MM.1S (cell line): ENCODE data around the gene SCNN1B.

Source experiments
- DNase-seq: peaks from one replicate; pipeline ENCODE4 v3.0.0-alpha.2; 2015
- H2AFZ ChIP-seq: fragments of 300-600 bp; sonication (generic); 2 replicates; pipeline ENCODE4 v1.6.0; 2016; ENCODE audit warnings: antibody characterized with exemption, low read length
- H3F3A ChIP-seq: fragments of 300-600 bp; sonication (generic); 2 replicates; pipeline ENCODE4 v1.6.1; 2016; ENCODE audit warnings: mild to moderate bottlenecking, antibody characterized with exemption, low read length, moderate library complexity, mixed read lengths; ENCODE audit not compliant: insufficient read depth
- H3K27ac ChIP-seq: fragments of 300-600 bp; sonication (generic); 2 replicates; pipeline ENCODE4 v1.5.1; 2016; ENCODE audit warnings: mild to moderate bottlenecking, low read length
- H3K27me3 ChIP-seq: fragments of 300-600 bp; sonication (generic); replicated peaks from 2 replicates; pipeline ENCODE4 v1.6.0; 2016; ENCODE audit warnings: low read length; ENCODE audit not compliant: insufficient read depth
- H3K36me3 ChIP-seq: fragments of 300-600 bp; sonication (generic); replicated peaks from 2 replicates; pipeline ENCODE4 v1.6.1; 2016; ENCODE audit warnings: mild to moderate bottlenecking, low read length, mixed read lengths; ENCODE audit not compliant: insufficient read depth
- H3K4me1 ChIP-seq: fragments of 300-600 bp; sonication (generic); 2 replicates; pipeline ENCODE4 v1.6.1; 2016; ENCODE audit warnings: low read length, mixed read lengths
- H3K4me2 ChIP-seq: fragments of 300-600 bp; sonication (generic); 2 replicates; pipeline ENCODE4 v1.6.0; 2016; ENCODE audit warnings: low read depth, low read length
- H3K4me3 ChIP-seq: fragments of 300-600 bp; sonication (generic); 2 replicates; pipeline ENCODE4 v1.5.1; 2016; ENCODE audit warnings: low read length, mixed read lengths
- H3K79me2 ChIP-seq: fragments of 300-600 bp; sonication (generic); 2 replicates; pipeline ENCODE4 v1.6.1; 2016; ENCODE audit warnings: mixed run types, low read length, mixed read lengths
- H3K9ac ChIP-seq: fragments of 300-600 bp; sonication (generic); 2 replicates; pipeline ENCODE4 v1.6.1; 2016; ENCODE audit warnings: low read length, mixed read lengths
- H3K9me2 ChIP-seq: fragments of 300-600 bp; sonication (generic); replicated peaks from 2 replicates; pipeline ENCODE4 v1.6.1; 2016; ENCODE audit warnings: mild to moderate bottlenecking, low read length, mixed read lengths; ENCODE audit not compliant: insufficient read depth
- H3K9me3 ChIP-seq: fragments of 300-600 bp; sonication (generic); replicated peaks from 2 replicates; pipeline ENCODE4 v1.6.1; 2016; ENCODE audit warnings: mild to moderate bottlenecking, low read length, mixed read lengths; ENCODE audit not compliant: insufficient read depth
- H4K20me1 ChIP-seq: fragments of 300-600 bp; sonication (generic); 2 replicates; pipeline ENCODE4 v1.6.1; 2016; ENCODE audit warnings: mild to moderate bottlenecking, low read length, moderate library complexity, mixed read lengths; ENCODE audit not compliant: insufficient read depth
- EZH2 ChIP-seq: fragments of 300-600 bp; sonication (generic); optimal IDR thresholded peaks from 2 replicates; pipeline ENCODE3; 2017; ENCODE audit warnings: low read depth, mild to moderate bottlenecking, antibody characterized with exemption, low read length, mixed read lengths
- EZH2phosphoT487 ChIP-seq: fragments of 300-600 bp; sonication (generic); IDR thresholded peaks from 2 replicates; pipeline ENCODE4 v1.6.1; 2018; ENCODE audit warnings: antibody characterized with exemption, low read length
- TF ChIP-seq, protein P1 (sequence below): fragments of 300-600 bp; sonication (generic); IDR thresholded peaks from 2 replicates; pipeline ENCODE4 v1.5.1; 2016; ENCODE audit warnings: antibody characterized with exemption, low read length, mixed read lengths

SCNN1B gene

GRCh38 chr16:23416816-23417215 lies 114.7 kb downstream of the SCNN1B start:
- no peaks in the 10 kb centered on the region for H3F3A ChIP-seq
- no peaks in the 10 kb centered on the region for H3K27me3 ChIP-seq
- DNase-seq = no peak
- H3K9me3 ChIP-seq = no peaks in the 10 kb centered on the region
- H3K4me1 ChIP-seq = no peaks in the 10 kb centered on the region
- TF ChIP-seq, protein P1, sequence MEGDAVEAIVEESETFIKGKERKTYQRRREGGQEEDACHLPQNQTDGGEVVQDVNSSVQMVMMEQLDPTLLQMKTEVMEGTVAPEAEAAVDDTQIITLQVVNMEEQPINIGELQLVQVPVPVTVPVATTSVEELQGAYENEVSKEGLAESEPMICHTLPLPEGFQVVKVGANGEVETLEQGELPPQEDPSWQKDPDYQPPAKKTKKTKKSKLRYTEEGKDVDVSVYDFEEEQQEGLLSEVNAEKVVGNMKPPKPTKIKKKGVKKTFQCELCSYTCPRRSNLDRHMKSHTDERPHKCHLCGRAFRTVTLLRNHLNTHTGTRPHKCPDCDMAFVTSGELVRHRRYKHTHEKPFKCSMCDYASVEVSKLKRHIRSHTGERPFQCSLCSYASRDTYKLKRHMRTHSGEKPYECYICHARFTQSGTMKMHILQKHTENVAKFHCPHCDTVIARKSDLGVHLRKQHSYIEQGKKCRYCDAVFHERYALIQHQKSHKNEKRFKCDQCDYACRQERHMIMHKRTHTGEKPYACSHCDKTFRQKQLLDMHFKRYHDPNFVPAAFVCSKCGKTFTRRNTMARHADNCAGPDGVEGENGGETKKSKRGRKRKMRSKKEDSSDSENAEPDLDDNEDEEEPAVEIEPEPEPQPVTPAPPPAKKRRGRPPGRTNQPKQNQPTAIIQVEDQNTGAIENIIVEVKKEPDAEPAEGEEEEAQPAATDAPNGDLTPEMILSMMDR = no peak
- H3K4me2 ChIP-seq = no peak overlapping the region
- no peaks in the 10 kb centered on the region for H3K36me3 ChIP-seq
- no peak overlapping the region for H2AFZ ChIP-seq
- no peak overlapping the region for H3K4me3 ChIP-seq
- no peaks in the 10 kb centered on the region for H3K9me2 ChIP-seq
- no peak overlapping the region for H3K9ac ChIP-seq
- H3K79me2 ChIP-seq = no peaks in the 10 kb centered on the region
- H4K20me1 ChIP-seq = no peaks in the 10 kb centered on the region
- H3K27ac ChIP-seq = no peak overlapping the region

GRCh38 chr16:23420011-23420410 lies 117.9 kb downstream of the SCNN1B start:
- H3K36me3 ChIP-seq = no peaks in the 10 kb centered on the region
- H3K27me3 ChIP-seq = no peaks in the 10 kb centered on the region
- H3K27ac ChIP-seq = no peak overlapping the region
- no peaks in the 10 kb centered on the region for H3K9me3 ChIP-seq
- H2AFZ ChIP-seq = no peak overlapping the region
- H3K9ac ChIP-seq = no peak overlapping the region
- no peaks in the 10 kb centered on the region for H3K9me2 ChIP-seq
- no peaks in the 10 kb centered on the region for H3K79me2 ChIP-seq
- H3K4me2 ChIP-seq = no peak overlapping the region
- no peaks in the 10 kb centered on the region for H3F3A ChIP-seq
- no peak for DNase-seq
- H3K4me1 ChIP-seq = no peaks in the 10 kb centered on the region
- TF ChIP-seq EZH2phosphoT487 (no peak), EZH2 (no peak)
- TF ChIP-seq, protein P1 = no peak
- H3K4me3 ChIP-seq = no peak overlapping the region
- H4K20me1 ChIP-seq = no peaks in the 10 kb centered on the region

DNA sequence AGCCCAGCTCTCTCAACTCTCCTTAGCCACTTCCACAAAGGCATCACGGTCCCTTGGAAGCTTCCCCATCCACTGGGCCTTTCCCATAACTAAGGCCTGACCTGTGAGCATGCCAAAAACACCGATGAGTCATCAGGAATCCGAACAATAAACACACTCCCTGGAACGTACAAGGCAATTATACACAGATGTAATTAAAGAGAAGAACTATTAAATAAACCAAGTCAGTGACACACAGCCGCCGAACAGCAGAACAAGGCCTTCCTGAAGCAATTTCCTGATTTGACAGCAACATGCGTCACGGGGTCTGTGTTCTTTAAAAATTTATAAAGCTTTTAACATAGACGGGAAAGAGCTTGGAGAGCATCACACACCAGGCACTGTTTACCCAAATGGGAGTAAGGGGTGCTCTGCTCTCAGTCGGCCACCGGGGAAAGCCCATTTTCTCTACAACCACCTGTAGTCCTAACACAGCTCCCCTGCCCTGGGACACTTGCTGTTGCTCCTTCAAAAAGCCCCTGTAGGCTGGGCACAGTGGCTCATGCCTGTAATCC lies 121.5 kb downstream of the SCNN1B start:
- no peaks in the 10 kb centered on the region for H3K27me3 ChIP-seq
- no peak for DNase-seq
- H3K36me3 ChIP-seq = no peaks in the 10 kb centered on the region
- no peak overlapping the region for H3K9ac ChIP-seq
- H2AFZ ChIP-seq = no peak overlapping the region
- no peak overlapping the region for H3K4me2 ChIP-seq
- H3K27ac ChIP-seq = no peak overlapping the region
- no peaks in the 10 kb centered on the region for H3K9me3 ChIP-seq
- no peaks in the 10 kb centered on the region for H3K79me2 ChIP-seq
- H3K9me2 ChIP-seq = no peaks in the 10 kb centered on the region
- no peak overlapping the region for H3K4me3 ChIP-seq
- H3F3A ChIP-seq = no peaks in the 10 kb centered on the region
- H3K4me1 ChIP-seq = no peaks in the 10 kb centered on the region
- H4K20me1 ChIP-seq = no peaks in the 10 kb centered on the region
- TF ChIP-seq, protein P1 = no peak
- TF ChIP-seq EZH2phosphoT487 (no peak), EZH2 (no peak)
